Right lobe of liver (tissue), 6 donors: ENCODE data around the gene GDF9. TPM values are rescaled to one million over a fixed set of nuclear protein-coding genes. Genes with fewer than 3 reads are reported as not detected.

Experiments
- ATAC-seq, 4 donors: fragments of 200-7000 bp; cut with Tn5 transposase; one replicate each; pipeline ENCODE4 v1.9.1; 2020; ENCODE audit warnings: mild to moderate bottlenecking in 4 of 4, moderate library complexity in 4 of 4
- DNase-seq, 3 donors: peaks; one replicate each; pipeline ENCODE4 v3.0.0-alpha.2; 2020
- H3K27ac ChIP-seq, 3 donors: fragments of 200-600 bp; one replicate each; pipeline ENCODE4 v1.8.0; 2022
- H3K27me3 ChIP-seq, 2 donors: fragments of 200-600 bp; one replicate each; pipeline ENCODE4 v1.8.0; 2022
- H3K36me3 ChIP-seq, 4 donors: fragments of 200-600 bp; sonication (generic) in 1 of 4; one replicate each; pipeline versions ENCODE4 v1.5.1 to v1.8.0; 2017 to 2022; ENCODE audit warnings: control low read depth in 1 of 4
- H3K4me1 ChIP-seq, 4 donors: fragments of 200-600 bp; sonication (generic) in 1 of 4; one replicate each; pipeline versions ENCODE4 v1.5.1 to v1.8.0; 2017 to 2022; ENCODE audit warnings: control low read depth in 1 of 4
- H3K4me3 ChIP-seq, 3 donors: fragments of 200-600 bp; one replicate each; pipeline ENCODE4 v1.8.0; 2022
- H3K9me3 ChIP-seq, 4 donors: fragments of 200-600 bp; sonication (generic) in 1 of 4; one replicate each; pipeline versions ENCODE4 v1.5.1 to v1.8.0; 2017 to 2022; ENCODE audit warnings: control low read depth in 1 of 4
- POLR2A ChIP-seq: fragments of 450-650 bp; IDR thresholded peaks from one replicate; pipeline ENCODE4 v1.6.1; 2017; ENCODE audit warnings: antibody characterized with exemption, mild to moderate bottlenecking
- WGBS: methylation state at CpG from one replicate; pipeline ENCODE4 v1.1.6; 2018; ENCODE audit warnings: low coverage, low lambda C conversion rate; ENCODE audit not compliant: insufficient coverage; ENCODE audit errors: missing lambda C conversion rate; 5-methylcytosine and 5-hydroxymethylcytosine counted together
- intact Hi-C, 2 donors: fragments of 100-400 bp; cut with DNase I; formaldehyde crosslinking; loops; one replicate each; pipeline versions ENCODE4 v1.11.2 to v1.14.1; 2022
- small RNA-seq, 2 experiments: library from RNA; depleted of rRNA; stranded (forward); fragments of <200 nt; gene quantifications; one replicate each; pipeline ENCODE3, GENCODE V24; 2016
- total RNA-seq, 6 experiments: library from RNA; depleted of rRNA in 2 of 6; stranded (reverse); fragments of >200 nt in 2 of 6; fragmentation: NEBNext Ultra II Directional in 3 of 6; extraction: Animal tissue kit (Norgen Biotek cat#: 25700) in 3 of 6; gene quantifications; one replicate each; pipeline versions ENCODE4 v1.1.0 to v1.2.4, GENCODE V29; 2016 to 2023
- TF ChIP-seq, protein P1 (sequence below), 4 donors: fragments of 200-600 bp in 3 of 4; fragments of 450-650 bp in 1 of 4; IDR thresholded peaks; one replicate each; pipeline versions ENCODE4 v1.5.1 to v1.8.0; 2016 to 2022; ENCODE audit warnings: antibody characterized with exemption in 4 of 4, mild to moderate bottlenecking in 2 of 4
- donor health status: DM: no; HTN: yes; CAD: no.
- donor health status: DM: no; HTN: no; CAD: no.
- donor health status: DM: no; HTN: no; CAD: no.
- donor health status: DM: no; HTN: yes; CAD: no.
- donor health status: DM: no; HTN: yes; CAD: no.

The GDF9 gene
- total RNA-seq, 6 experiments from 2014 or later = 0.20 to 0.71 (median 0.48) TPM

DNA sequence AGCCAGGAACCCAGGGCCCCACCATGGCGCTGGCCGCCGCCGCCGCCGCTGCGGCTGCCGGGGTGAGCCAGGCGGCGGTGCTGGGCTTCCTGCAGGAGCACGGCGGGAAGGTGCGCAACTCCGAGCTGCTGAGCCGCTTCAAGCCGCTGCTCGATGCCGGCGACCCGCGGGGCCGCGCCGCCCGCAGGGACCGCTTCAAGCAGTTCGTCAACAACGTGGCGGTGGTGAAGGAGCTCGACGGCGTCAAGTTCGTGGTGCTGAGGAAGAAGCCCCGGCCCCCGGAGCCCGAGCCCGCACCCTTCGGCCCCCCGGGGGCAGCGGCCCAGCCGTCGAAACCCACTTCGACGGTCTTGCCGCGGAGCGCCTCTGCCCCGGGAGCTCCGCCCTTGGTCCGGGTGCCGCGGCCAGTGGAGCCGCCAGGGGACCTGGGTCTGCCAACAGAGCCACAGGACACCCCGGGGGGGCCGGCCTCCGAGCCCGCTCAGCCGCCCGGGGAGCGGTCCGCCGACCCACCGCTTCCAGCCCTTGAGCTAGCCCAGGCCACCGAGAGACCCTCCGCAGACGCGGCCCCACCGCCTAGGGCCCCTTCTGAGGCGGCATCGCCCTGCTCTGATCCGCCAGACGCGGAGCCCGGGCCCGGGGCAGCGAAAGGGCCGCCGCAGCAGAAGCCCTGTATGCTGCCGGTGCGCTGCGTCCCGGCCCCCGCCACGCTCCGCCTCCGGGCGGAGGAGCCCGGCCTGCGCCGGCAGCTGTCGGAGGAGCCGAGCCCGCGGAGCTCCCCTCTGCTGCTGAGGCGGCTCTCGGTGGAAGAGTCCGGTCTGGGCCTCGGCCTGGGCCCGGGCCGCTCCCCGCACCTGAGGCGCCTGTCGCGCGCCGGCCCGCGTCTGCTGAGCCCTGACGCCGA is 52.4 kb downstream of the GDF9 start:
- intact Hi-C loops = loop anchor here in 1 of 2 donors (10.0 kb wide), 1 partner anchor 59 kb away; no protein-coding TSS in a partner anchor
- Histone ChIP-seq H3K9me3 (no peaks in the 10 kb centered on the region), H3K27me3 (no peaks in the 10 kb centered on the region), H3K4me1 (peaks cover 0 to 8% (median 0%) of the 10 kb centered on the region in 4 donors), H3K27ac (no peak overlapping the region), H3K4me3 (peak overlapping the region in 2 of 3 donors; percentile 47 to 56), H3K36me3 (no peaks in the 10 kb centered on the region)
- peak; percentile 45 to 67 (median 50) for ATAC-seq
- WGBS = 0% methylated on average over 2 of the region's 110 CpGs
- TF ChIP-seq, protein P1, sequence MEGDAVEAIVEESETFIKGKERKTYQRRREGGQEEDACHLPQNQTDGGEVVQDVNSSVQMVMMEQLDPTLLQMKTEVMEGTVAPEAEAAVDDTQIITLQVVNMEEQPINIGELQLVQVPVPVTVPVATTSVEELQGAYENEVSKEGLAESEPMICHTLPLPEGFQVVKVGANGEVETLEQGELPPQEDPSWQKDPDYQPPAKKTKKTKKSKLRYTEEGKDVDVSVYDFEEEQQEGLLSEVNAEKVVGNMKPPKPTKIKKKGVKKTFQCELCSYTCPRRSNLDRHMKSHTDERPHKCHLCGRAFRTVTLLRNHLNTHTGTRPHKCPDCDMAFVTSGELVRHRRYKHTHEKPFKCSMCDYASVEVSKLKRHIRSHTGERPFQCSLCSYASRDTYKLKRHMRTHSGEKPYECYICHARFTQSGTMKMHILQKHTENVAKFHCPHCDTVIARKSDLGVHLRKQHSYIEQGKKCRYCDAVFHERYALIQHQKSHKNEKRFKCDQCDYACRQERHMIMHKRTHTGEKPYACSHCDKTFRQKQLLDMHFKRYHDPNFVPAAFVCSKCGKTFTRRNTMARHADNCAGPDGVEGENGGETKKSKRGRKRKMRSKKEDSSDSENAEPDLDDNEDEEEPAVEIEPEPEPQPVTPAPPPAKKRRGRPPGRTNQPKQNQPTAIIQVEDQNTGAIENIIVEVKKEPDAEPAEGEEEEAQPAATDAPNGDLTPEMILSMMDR (IDR thresholded peaks at IDR 0.05) = no peak
- TF ChIP-seq POLR2A = no peak
- DNase-seq = peak in 1 of 3 donors; percentile 34

DNA sequence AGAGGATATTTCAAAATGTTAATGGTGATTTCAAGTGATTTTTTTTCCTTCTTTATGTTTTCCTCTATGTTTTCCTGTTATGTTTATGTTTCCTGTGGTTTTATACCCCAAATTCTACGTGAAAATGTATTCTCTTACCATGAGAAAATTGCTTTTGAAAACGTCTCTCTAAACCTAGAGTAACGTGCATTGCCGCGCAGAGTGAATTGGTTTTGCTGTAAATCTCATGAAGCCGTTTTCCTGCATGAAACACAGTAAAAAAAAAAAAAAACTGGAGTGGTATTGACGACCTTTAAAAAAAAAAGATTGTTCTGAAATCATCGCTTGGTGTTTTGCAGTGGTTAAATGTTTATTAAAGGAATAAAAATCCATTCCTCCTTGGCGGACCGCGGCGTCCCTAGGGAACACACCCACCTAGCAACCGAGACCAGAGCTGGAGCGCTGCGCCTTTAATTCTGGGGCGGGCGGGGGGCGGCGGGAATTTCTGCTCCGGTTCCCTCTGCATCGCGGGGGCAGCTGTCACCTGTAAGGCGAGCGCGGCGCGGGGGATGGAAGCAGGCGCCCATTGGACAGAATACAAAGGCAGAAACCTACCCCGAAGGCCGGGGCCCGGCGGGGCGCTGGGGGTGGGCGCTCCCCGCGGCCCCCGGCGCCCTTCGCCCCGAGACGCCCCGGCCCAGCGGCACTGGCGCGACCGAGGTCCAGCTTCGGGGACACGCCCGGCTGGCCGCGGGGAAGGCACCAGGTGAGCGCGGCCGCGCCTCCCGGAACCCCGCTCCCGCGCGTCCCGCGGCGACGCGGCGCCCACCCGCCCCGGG is 53.3 kb downstream of the GDF9 start, which contains the start of gene SOWAHA:
SOWAHA (plus strand) TSS at position 522 of the 818 bp plus-strand sequence. CDS start 320 bp downstream, outside the sequence.
- H3K9me3 ChIP-seq = no peaks in the 10 kb centered on the region
- intact Hi-C loops = loop anchor here in 1 of 2 donors (10.0 kb wide), 1 partner anchor 58 kb away; no protein-coding TSS in a partner anchor
- H3K4me3 ChIP-seq = peak within 1 kb of the TSS; percentile 21 to 56 (median 47)
- peak in 1 of 3 donors; percentile 45 for DNase-seq
- H3K27ac ChIP-seq = no peak within 1 kb of the TSS
- no peaks in the 10 kb centered on the region for H3K36me3 ChIP-seq
- WGBS = 11% methylated on average over 20 of the region's 68 CpGs
- ATAC-seq = peak; percentile 47 to 68 (median 51)
- H3K4me1 ChIP-seq = peaks cover 0 to 17% (median 3%) of the 10 kb centered on the region in 4 donors
- TF ChIP-seq, protein P1 (IDR thresholded peaks at IDR 0.05) = no peak
- TF ChIP-seq POLR2A = no peak
- no peaks in the 10 kb centered on the region for H3K27me3 ChIP-seq

DNA sequence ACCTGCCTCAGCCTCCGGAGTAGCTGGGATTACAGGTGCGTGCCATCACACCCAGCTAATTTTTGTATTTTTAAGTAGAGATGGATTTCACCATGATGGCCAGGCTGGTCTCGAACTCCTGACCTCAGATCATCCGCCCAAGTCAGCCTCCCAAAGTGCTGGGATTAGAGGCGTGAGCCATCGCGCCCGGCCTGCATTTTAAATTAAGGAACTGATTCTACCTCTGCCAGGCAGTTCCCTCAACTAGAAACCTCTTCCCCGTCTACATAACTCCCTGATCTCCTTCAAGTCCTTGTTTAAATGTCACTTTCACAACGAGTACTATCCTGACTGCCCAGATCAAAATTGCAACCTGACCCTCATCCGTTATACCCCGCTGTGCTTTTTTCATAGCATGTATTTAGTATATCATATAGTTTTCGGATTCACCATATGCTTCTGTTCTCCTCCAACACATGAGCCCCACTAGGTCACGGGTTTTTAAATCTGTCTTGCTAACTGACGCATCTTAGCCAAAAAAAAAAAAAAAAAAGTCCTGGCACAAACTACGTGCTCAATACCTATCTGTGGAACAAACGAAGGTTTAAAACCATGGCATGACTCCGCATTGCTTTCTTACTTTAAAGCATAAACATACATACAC is 54.0 kb downstream of the GDF9 start:
- 48% methylated on average over 11 of the region's 18 CpGs for WGBS
- H3K4me3 ChIP-seq = no peak overlapping the region
- DNase-seq (no peak), ATAC-seq (no peak)
- H3K9me3 ChIP-seq = no peaks in the 10 kb centered on the region
- H3K27me3 ChIP-seq = no peaks in the 10 kb centered on the region
- H3K36me3 ChIP-seq = no peaks in the 10 kb centered on the region
- no peak overlapping the region for H3K27ac ChIP-seq
- H3K4me1 ChIP-seq = peaks cover 0 to 22% (median 3%) of the 10 kb centered on the region in 4 donors
- intact Hi-C loops = loop anchor here in 1 of 2 donors (10.0 kb wide), 1 partner anchor 57 kb away; no protein-coding TSS in a partner anchor
- TF ChIP-seq, protein P1 (IDR thresholded peaks at IDR 0.05) = no peak
- TF ChIP-seq POLR2A = no peak

Small RNA genes lying within 50 kb of the gene (small RNA-seq; reads per million reads assigned to genes)
- gene RNA5SP192 = 0 reads per million in 2 experiments

Other genes with a start within 250 kb of the GDF9 start
- under 1 TPM in 1 of 6 experiments, not detected in 5; 0.26 TPM for gene IL13, start 208.3 kb downstream of the GDF9 start, total RNA-seq
- not detected for gene IL4, start 192.5 kb downstream of the GDF9 start, total RNA-seq
- 1 to 10 TPM; 1.3 to 4.2 (median 2.1) TPM for gene KIF3A, start 128.9 kb downstream of the GDF9 start, total RNA-seq
- gene CCNI2, start 119.0 kb downstream of the GDF9 start, total RNA-seq = under 1 TPM in 1 of 6 experiments, not detected in 5; 0.11 TPM
- gene SEPTIN8, start 89.2 kb downstream of the GDF9 start, total RNA-seq = 10 to 100 TPM in 5 of 6 experiments, 1 to 10 TPM in 1; 8.0 to 15.9 (median 13.3) TPM
- gene SOWAHA, start 53.2 kb downstream of the GDF9 start, total RNA-seq = 1 to 10 TPM in 5 of 6 experiments, under 1 TPM in 1; 0.95 to 4.7 (median 1.4) TPM
- gene SHROOM1, start 35.8 kb downstream of the GDF9 start, total RNA-seq = 10 to 100 TPM; 29.5 to 96.1 (median 77.4) TPM
- 100 to 1,000 TPM; 488 to 702 (median 628) TPM for gene UQCRQ, start 173 bp upstream of the GDF9 start, total RNA-seq
- 100 to 1,000 TPM; 120 to 439 (median 214) TPM for gene LEAP2, start 7.2 kb upstream of the GDF9 start, total RNA-seq
- 10 to 100 TPM; 16.4 to 26.8 (median 20.2) TPM for gene AFF4, start 97.2 kb upstream of the GDF9 start, total RNA-seq
- gene ZCCHC10, start 160.1 kb upstream of the GDF9 start, total RNA-seq = 10 to 100 TPM in 2 of 6 experiments, 1 to 10 TPM in 4; 2.6 to 11.0 (median 9.0) TPM
- 10 to 100 TPM; 30.1 to 68.6 (median 46.1) TPM for gene HSPA4, start 185.5 kb upstream of the GDF9 start, total RNA-seq